Measurements from ENCODE around the gene FAM114A1. TPM values are rescaled to one million over a fixed set of nuclear protein-coding genes. Genes with fewer than 3 reads are reported as not detected.

The FAM114A1 gene
- polyA plus RNA-seq, 1 donor from 2014 or later: not detected

- Histone ChIP-seq H3K36me3 (ENCODE audit: insufficient read depth, low read length) (no peaks in the 10 kb centered on the region), H4K20me1 (ENCODE audit: insufficient read depth) (no peaks in the 10 kb centered on the region), H3K79me2 (replicated peaks; ENCODE audit: insufficient read depth, low read length) (no peaks in the 10 kb centered on the region), H2AFZ (ENCODE audit: low read depth, low read length) (no peak overlapping the region), H3K27ac (ENCODE audit: low read length) (no peak overlapping the region), H3K9ac (ENCODE audit: low read length) (no peak overlapping the region), H3F3A (ENCODE audit: insufficient read depth, low read length, poor library complexity, severe bottlenecking) (no peaks in the 10 kb centered on the region), H3K9me2 (ENCODE audit: insufficient read depth, low read length) (no peaks in the 10 kb centered on the region), H3K9me3 (ENCODE audit: low read length) (no peaks in the 10 kb centered on the region), H3K27me3 (ENCODE audit: insufficient read depth, low read depth, low read length) (peaks cover 22% of the 10 kb centered on the region), H3K4me2 (ENCODE audit: low read length) (no peak overlapping the region), H3K4me3 (ENCODE audit: low read length) (no peak overlapping the region)
- TF ChIP-seq TAF1 (IDR thresholded peaks at IDR 0.05; ENCODE audit: low read depth): no peak
- no peak for TF ChIP-seq MXI1 (conservative IDR thresholded peaks at IDR 0.05; ENCODE audit: poor library complexity, severe bottlenecking)
- TF ChIP-seq POLR2AphosphoS5 (IDR thresholded peaks at IDR 0.05): no peak
- TF ChIP-seq RAD21 (conservative IDR thresholded peaks at IDR 0.05): no peak
- TF ChIP-seq, protein P1, sequence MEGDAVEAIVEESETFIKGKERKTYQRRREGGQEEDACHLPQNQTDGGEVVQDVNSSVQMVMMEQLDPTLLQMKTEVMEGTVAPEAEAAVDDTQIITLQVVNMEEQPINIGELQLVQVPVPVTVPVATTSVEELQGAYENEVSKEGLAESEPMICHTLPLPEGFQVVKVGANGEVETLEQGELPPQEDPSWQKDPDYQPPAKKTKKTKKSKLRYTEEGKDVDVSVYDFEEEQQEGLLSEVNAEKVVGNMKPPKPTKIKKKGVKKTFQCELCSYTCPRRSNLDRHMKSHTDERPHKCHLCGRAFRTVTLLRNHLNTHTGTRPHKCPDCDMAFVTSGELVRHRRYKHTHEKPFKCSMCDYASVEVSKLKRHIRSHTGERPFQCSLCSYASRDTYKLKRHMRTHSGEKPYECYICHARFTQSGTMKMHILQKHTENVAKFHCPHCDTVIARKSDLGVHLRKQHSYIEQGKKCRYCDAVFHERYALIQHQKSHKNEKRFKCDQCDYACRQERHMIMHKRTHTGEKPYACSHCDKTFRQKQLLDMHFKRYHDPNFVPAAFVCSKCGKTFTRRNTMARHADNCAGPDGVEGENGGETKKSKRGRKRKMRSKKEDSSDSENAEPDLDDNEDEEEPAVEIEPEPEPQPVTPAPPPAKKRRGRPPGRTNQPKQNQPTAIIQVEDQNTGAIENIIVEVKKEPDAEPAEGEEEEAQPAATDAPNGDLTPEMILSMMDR (IDR thresholded peaks at IDR 0.05; ENCODE audit: poor library complexity, severe bottlenecking): no peak
- no peak for TF ChIP-seq SMC3 (conservative IDR thresholded peaks at IDR 0.05; ENCODE audit: poor library complexity)
- TF ChIP-seq, protein P2, sequence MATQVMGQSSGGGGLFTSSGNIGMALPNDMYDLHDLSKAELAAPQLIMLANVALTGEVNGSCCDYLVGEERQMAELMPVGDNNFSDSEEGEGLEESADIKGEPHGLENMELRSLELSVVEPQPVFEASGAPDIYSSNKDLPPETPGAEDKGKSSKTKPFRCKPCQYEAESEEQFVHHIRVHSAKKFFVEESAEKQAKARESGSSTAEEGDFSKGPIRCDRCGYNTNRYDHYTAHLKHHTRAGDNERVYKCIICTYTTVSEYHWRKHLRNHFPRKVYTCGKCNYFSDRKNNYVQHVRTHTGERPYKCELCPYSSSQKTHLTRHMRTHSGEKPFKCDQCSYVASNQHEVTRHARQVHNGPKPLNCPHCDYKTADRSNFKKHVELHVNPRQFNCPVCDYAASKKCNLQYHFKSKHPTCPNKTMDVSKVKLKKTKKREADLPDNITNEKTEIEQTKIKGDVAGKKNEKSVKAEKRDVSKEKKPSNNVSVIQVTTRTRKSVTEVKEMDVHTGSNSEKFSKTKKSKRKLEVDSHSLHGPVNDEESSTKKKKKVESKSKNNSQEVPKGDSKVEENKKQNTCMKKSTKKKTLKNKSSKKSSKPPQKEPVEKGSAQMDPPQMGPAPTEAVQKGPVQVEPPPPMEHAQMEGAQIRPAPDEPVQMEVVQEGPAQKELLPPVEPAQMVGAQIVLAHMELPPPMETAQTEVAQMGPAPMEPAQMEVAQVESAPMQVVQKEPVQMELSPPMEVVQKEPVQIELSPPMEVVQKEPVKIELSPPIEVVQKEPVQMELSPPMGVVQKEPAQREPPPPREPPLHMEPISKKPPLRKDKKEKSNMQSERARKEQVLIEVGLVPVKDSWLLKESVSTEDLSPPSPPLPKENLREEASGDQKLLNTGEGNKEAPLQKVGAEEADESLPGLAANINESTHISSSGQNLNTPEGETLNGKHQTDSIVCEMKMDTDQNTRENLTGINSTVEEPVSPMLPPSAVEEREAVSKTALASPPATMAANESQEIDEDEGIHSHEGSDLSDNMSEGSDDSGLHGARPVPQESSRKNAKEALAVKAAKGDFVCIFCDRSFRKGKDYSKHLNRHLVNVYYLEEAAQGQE (IDR thresholded peaks at IDR 0.05; ENCODE audit: borderline replicate concordance): no peak
- TF ChIP-seq EZH2 (IDR thresholded peaks at IDR 0.05; ENCODE audit: borderline replicate concordance, insufficient read depth, low read length, poor library complexity, severe bottlenecking): no peak
- TF ChIP-seq EP300 (conservative IDR thresholded peaks at IDR 0.05; ENCODE audit: poor library complexity, severe bottlenecking): no peak
Observed at GRCh38 chr4:38870098-38870808, 2.6 kb downstream of the FAM114A1 start.

- no peaks in the 10 kb centered on the region for H3K36me3 ChIP-seq (ENCODE audit: insufficient read depth, low read length)
- no peaks in the 10 kb centered on the region for H3K79me2 ChIP-seq (replicated peaks; ENCODE audit: insufficient read depth, low read length)
- H3K27me3 ChIP-seq (ENCODE audit: insufficient read depth, low read depth, low read length): peaks cover 22% of the 10 kb centered on the region
- no peak overlapping the region for H2AFZ ChIP-seq (ENCODE audit: low read depth, low read length)
- no peaks in the 10 kb centered on the region for H3K9me2 ChIP-seq (ENCODE audit: insufficient read depth, low read length)
- H3F3A ChIP-seq (ENCODE audit: insufficient read depth, low read length, poor library complexity, severe bottlenecking): no peaks in the 10 kb centered on the region
- H3K4me3 ChIP-seq (ENCODE audit: low read length): no peak overlapping the region
- H3K4me2 ChIP-seq (ENCODE audit: low read length): no peak overlapping the region
- H3K9me3 ChIP-seq (ENCODE audit: low read length): no peaks in the 10 kb centered on the region
- no peak overlapping the region for H3K9ac ChIP-seq (ENCODE audit: low read length)
- H3K27ac ChIP-seq (ENCODE audit: low read length): no peak overlapping the region
- H4K20me1 ChIP-seq (ENCODE audit: insufficient read depth): no peaks in the 10 kb centered on the region
- TF ChIP-seq SMC3 (conservative IDR thresholded peaks at IDR 0.05; ENCODE audit: poor library complexity) (no peak), RAD21 (conservative IDR thresholded peaks at IDR 0.05) (no peak), MXI1 (conservative IDR thresholded peaks at IDR 0.05; ENCODE audit: poor library complexity, severe bottlenecking) (no peak), EP300 (conservative IDR thresholded peaks at IDR 0.05; ENCODE audit: poor library complexity, severe bottlenecking) (no peak), TAF1 (IDR thresholded peaks at IDR 0.05; ENCODE audit: low read depth) (no peak), POLR2AphosphoS5 (IDR thresholded peaks at IDR 0.05) (no peak), EZH2 (IDR thresholded peaks at IDR 0.05; ENCODE audit: borderline replicate concordance, insufficient read depth, low read length, poor library complexity, severe bottlenecking) (no peak)
- TF ChIP-seq, protein P1 (IDR thresholded peaks at IDR 0.05; ENCODE audit: poor library complexity, severe bottlenecking): no peak
- TF ChIP-seq, protein P2 (IDR thresholded peaks at IDR 0.05; ENCODE audit: borderline replicate concordance): no peak
Observed at GRCh38 chr4:38871593-38871992, 4.0 kb downstream of the FAM114A1 start.
